Ovary (tissue), 3 donors: Measurements from ENCODE around the gene OR3A2.

Experiments
- EP300 ChIP-seq: sonication (generic); formaldehyde crosslinking; IDR thresholded peaks from one replicate; pipeline ENCODE4 v1.6.1; 2017; ENCODE audit warnings: antibody characterized with exemption
- TF ChIP-seq, protein P1 (sequence below), 3 donors: fragments of 450-650 bp in 2 of 3; fragments of 200-600 bp in 1 of 3; IDR thresholded peaks; one replicate each; pipeline versions ENCODE4 v1.5.1 to v1.8.0; 2016 to 2022; ENCODE audit warnings: antibody characterized with exemption in 3 of 3, mild to moderate bottlenecking in 1 of 3
- donor health status: DM: no; HTN: no; CAD: no.

DNA sequence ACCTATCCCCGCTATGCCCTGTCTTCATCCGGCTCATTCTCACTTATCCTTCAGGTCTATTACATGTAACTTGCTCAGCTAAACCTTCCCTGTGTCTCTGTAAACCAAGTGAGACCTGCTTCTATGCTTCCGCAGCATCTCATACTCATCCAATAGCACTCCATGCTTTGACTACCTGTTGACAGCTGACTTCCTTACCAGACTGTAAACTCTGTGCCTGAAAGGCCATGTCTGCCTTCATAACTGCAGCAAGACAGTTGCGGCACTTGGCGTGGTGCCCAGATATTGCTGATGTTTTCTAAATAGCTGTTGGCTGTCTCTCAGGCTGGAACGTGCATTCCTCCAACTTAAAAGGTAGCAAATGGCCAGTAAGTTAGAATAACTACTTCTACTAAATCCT is 13.9 kb upstream of the OR3A2 start:
- TF ChIP-seq, protein P1, sequence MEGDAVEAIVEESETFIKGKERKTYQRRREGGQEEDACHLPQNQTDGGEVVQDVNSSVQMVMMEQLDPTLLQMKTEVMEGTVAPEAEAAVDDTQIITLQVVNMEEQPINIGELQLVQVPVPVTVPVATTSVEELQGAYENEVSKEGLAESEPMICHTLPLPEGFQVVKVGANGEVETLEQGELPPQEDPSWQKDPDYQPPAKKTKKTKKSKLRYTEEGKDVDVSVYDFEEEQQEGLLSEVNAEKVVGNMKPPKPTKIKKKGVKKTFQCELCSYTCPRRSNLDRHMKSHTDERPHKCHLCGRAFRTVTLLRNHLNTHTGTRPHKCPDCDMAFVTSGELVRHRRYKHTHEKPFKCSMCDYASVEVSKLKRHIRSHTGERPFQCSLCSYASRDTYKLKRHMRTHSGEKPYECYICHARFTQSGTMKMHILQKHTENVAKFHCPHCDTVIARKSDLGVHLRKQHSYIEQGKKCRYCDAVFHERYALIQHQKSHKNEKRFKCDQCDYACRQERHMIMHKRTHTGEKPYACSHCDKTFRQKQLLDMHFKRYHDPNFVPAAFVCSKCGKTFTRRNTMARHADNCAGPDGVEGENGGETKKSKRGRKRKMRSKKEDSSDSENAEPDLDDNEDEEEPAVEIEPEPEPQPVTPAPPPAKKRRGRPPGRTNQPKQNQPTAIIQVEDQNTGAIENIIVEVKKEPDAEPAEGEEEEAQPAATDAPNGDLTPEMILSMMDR (IDR thresholded peaks at IDR 0.05), result no peak
- no peak for TF ChIP-seq EP300
